ENCODE data around the gene PDE11A. TPM values are rescaled to one million over a fixed set of nuclear protein-coding genes. Genes with fewer than 3 reads are reported as not detected.

Gene PDE11A
- total and polyA plus RNA-seq, 2 experiments from 2014 or later, result 1.7 to 3.6 TPM

GRCh38 chr2:177640423-177640822, 432.2 kb downstream of the PDE11A start:
- H3K9me3 ChIP-seq (ENCODE audit: low read depth), result no peaks in the 10 kb centered on the region
- TF ChIP-seq CTCF (IDR thresholded peaks at IDR 0.05; ENCODE audit: low read depth, low read length), result no peak
- H3K4me3 ChIP-seq, result no peak overlapping the region
- no peaks in the 10 kb centered on the region for H3K36me3 ChIP-seq
- DNase-seq (ENCODE audit: low read depth in 1 of 2, low spot score in 1 of 2), result no peak
- no peak overlapping the region for H3K27ac ChIP-seq
- no peaks in the 10 kb centered on the region for H3K4me1 ChIP-seq (ENCODE audit: low read depth)
- H3K27me3 ChIP-seq, result no peaks in the 10 kb centered on the region

GRCh38 chr2:177639262-177639914, 433.2 kb downstream of the PDE11A start:
- Histone ChIP-seq H3K27ac (no peak overlapping the region), H3K27me3 (no peaks in the 10 kb centered on the region), H3K36me3 (no peaks in the 10 kb centered on the region), H3K9me3 (ENCODE audit: low read depth) (no peaks in the 10 kb centered on the region), H3K4me3 (no peak overlapping the region), H3K4me1 (ENCODE audit: low read depth) (no peaks in the 10 kb centered on the region)
- no peak for TF ChIP-seq CTCF (IDR thresholded peaks at IDR 0.05; ENCODE audit: low read depth, low read length)
- DNase-seq (ENCODE audit: low read depth in 1 of 2, low spot score in 1 of 2), result no peak

- no peaks in the 10 kb centered on the region for H3K4me1 ChIP-seq (ENCODE audit: low read depth)
- no peak for TF ChIP-seq CTCF (IDR thresholded peaks at IDR 0.05; ENCODE audit: low read depth, low read length)
- no peaks in the 10 kb centered on the region for H3K36me3 ChIP-seq
- no peaks in the 10 kb centered on the region for H3K9me3 ChIP-seq (ENCODE audit: low read depth)
- H3K27ac ChIP-seq, result no peak overlapping the region
- H3K27me3 ChIP-seq, result no peaks in the 10 kb centered on the region
- no peak for DNase-seq (ENCODE audit: low read depth in 1 of 2, low spot score in 1 of 2)
- H3K4me3 ChIP-seq, result no peak overlapping the region
These were observed 434.1 kb downstream of the PDE11A start for GRCh38 chr2:177638507-177638906.

GRCh38 chr2:177636672-177637071, 435.9 kb downstream of the PDE11A start:
- H3K27ac ChIP-seq, result no peak overlapping the region
- H3K27me3 ChIP-seq, result no peaks in the 10 kb centered on the region
- no peak for TF ChIP-seq CTCF (IDR thresholded peaks at IDR 0.05; ENCODE audit: low read depth, low read length)
- DNase-seq (ENCODE audit: low read depth in 1 of 2, low spot score in 1 of 2), result no peak
- H3K4me1 ChIP-seq (ENCODE audit: low read depth), result no peaks in the 10 kb centered on the region
- H3K4me3 ChIP-seq, result no peak overlapping the region
- H3K9me3 ChIP-seq (ENCODE audit: low read depth), result no peaks in the 10 kb centered on the region
- H3K36me3 ChIP-seq, result no peaks in the 10 kb centered on the region

GRCh38 chr2:177635696-177636095, 436.9 kb downstream of the PDE11A start:
- H3K27ac ChIP-seq, result no peak overlapping the region
- no peaks in the 10 kb centered on the region for H3K4me1 ChIP-seq (ENCODE audit: low read depth)
- no peak for DNase-seq (ENCODE audit: low read depth in 1 of 2, low spot score in 1 of 2)

More at GRCh38 chr2:177635696-177636095, 436.9 kb downstream of the PDE11A start:
- Histone ChIP-seq H3K9me3 (ENCODE audit: low read depth) (no peaks in the 10 kb centered on the region), H3K4me3 (no peak overlapping the region), H3K36me3 (no peaks in the 10 kb centered on the region), H3K27me3 (no peaks in the 10 kb centered on the region)
- no peak for TF ChIP-seq CTCF (IDR thresholded peaks at IDR 0.05; ENCODE audit: low read depth, low read length)
